WERI-Rb-1 (cell line): ENCODE results near the gene CORIN.

ENCODE experiments used
- DNase-seq: peaks from one replicate; pipeline ENCODE4 v3.0.0-alpha.2; 2020
- H3K27ac ChIP-seq: fragments of 250-450 bp; sonication (Bioruptor Pico); 2 replicates; pipeline ENCODE4 v1.5.1; 2020; ENCODE audit warnings: mild to moderate bottlenecking, moderate library complexity
- H3K27me3 ChIP-seq: fragments of 250-450 bp; sonication (Bioruptor Pico); 2 replicates; pipeline ENCODE4 v1.5.1; 2021; ENCODE audit warnings: mild to moderate bottlenecking, low read depth, moderate library complexity; ENCODE audit not compliant: insufficient read depth, severe bottlenecking
- H3K36me3 ChIP-seq: fragments of 250-450 bp; sonication (Bioruptor Pico); 2 replicates; pipeline ENCODE4 v1.5.1; 2020; ENCODE audit warnings: mild to moderate bottlenecking, moderate library complexity
- H3K4me3 ChIP-seq: 2 replicates; pipeline ENCODE4 v1.5.1; 2011; ENCODE audit warnings: low read depth, mild to moderate bottlenecking, control low read depth, low read length
- H3K9me3 ChIP-seq: fragments of 250-450 bp; sonication (Bioruptor Pico); 2 replicates; pipeline ENCODE4 v1.5.1; 2021; ENCODE audit warnings: mild to moderate bottlenecking, moderate library complexity; ENCODE audit not compliant: severe bottlenecking
- CTCF ChIP-seq: IDR thresholded peaks from 2 replicates; pipeline ENCODE4 v1.5.1; 2011; ENCODE audit warnings: low read depth, mild to moderate bottlenecking, control low read depth, inconsistent platforms, low read length

The CORIN gene

GRCh38 chr4:47831026-47831679 is 6.7 kb downstream of the CORIN start:
- Histone ChIP-seq H3K36me3 (no peaks in the 10 kb centered on the region), H3K4me3 (peak overlapping the region; percentile 14), H3K27ac (peak overlapping the region; percentile 84), H3K27me3 (no peaks in the 10 kb centered on the region), H3K9me3 (no peaks in the 10 kb centered on the region)
- no peak for TF ChIP-seq CTCF
- DNase-seq: peak; percentile 90

- no peak for TF ChIP-seq CTCF
Observed at GRCh38 chr4:47830265-47831025, 7.4 kb downstream of the CORIN start.

GRCh38 chr4:47829438-47829837 is 8.4 kb downstream of the CORIN start:
- TF ChIP-seq CTCF: no peak
- DNase-seq: no peak

More at GRCh38 chr4:47830265-47831025, 7.4 kb downstream of the CORIN start:
- no peaks in the 10 kb centered on the region for H3K9me3 ChIP-seq
- DNase-seq: no peak
- no peaks in the 10 kb centered on the region for H3K36me3 ChIP-seq
- peak overlapping the region; percentile 84 for H3K27ac ChIP-seq
- H3K4me3 ChIP-seq: peak overlapping the region; percentile 15
- H3K27me3 ChIP-seq: no peaks in the 10 kb centered on the region

GRCh38 chr4:47827343-47828047 is 10.4 kb downstream of the CORIN start:
- no peak for TF ChIP-seq CTCF
- Histone ChIP-seq H3K4me3 (no peak overlapping the region), H3K36me3 (no peaks in the 10 kb centered on the region), H3K27me3 (no peaks in the 10 kb centered on the region), H3K9me3 (no peaks in the 10 kb centered on the region), H3K27ac (peak overlapping the region; percentile 96)
- peak; percentile 67 for DNase-seq

More at GRCh38 chr4:47829438-47829837, 8.4 kb downstream of the CORIN start:
- Histone ChIP-seq H3K36me3 (no peaks in the 10 kb centered on the region), H3K27ac (peak overlapping the region; percentile 84), H3K27me3 (no peaks in the 10 kb centered on the region), H3K9me3 (no peaks in the 10 kb centered on the region), H3K4me3 (no peak overlapping the region)

DNA sequence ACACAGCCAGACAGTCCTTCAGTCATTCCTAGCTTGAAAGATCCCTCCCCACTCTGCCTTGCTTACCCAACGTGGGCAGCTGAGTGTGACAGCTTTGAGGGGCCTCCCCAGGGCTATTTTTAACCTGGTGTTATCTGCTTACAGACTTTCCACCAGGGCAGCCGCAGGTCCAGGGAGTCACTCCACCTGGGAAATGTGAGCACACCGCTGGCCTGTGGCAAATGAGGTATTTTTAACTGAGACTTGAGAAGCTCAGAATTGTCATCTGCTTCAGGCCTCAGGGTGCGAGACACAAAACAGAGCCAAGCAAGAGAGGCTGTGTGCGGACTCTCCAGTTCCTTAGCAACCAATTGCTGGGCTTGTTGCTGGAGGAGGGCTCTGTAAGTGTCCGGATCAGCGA is 13.0 kb downstream of the CORIN start:
- no peaks in the 10 kb centered on the region for H3K9me3 ChIP-seq
- H3K4me3 ChIP-seq: peak overlapping the region; percentile 5

More for the DNA sequence above, 13.0 kb downstream of the CORIN start:
- Histone ChIP-seq H3K36me3 (no peaks in the 10 kb centered on the region), H3K27me3 (no peaks in the 10 kb centered on the region), H3K27ac (peak overlapping the region; percentile 96)
- TF ChIP-seq CTCF: no peak
- DNase-seq: peak; percentile 91
